ENCODE results near the gene GPC5.

Gene GPC5

DNA sequence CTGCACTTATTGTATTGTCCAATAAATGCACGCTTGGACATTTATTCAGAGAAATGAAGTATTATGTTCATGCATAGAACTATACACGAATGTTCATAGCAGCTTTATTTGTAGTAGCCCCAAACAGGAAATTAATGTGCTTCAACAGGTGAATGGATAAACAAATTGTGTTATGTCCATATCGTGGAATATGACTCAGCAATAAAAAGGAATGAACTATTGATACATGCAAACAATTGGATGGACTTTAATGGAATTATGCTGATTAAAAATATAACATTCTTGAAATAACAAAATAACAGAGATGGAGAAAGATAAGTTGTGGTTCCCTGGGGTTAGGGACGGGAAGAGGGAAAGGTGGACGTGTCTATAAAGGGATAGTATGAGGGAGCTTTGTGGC, 65.9 kb downstream of the GPC5 start:
- DNase-seq, result no peak

DNA sequence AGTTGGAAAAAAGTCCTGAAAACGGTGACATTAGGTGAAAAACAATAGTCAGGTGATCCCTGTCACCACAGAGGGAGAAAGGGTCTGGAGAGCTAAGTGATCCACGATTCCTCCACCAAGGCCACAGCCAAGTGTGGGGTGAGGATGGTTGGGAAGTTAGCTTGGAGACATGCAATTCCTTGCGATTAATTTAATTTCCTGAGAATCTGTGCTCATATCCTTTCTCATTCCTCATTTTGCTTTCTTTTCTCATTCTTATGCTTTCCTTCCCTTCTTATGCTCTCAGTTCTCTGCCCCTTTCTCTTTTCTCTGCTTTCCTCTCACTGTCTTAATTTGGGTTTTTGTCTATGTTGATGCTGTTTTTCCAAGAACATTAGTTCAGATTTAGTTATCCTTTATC, 68.8 kb downstream of the GPC5 start:
- DNase-seq, result no peak

GRCh38 chr13:91468301-91468700, 69.9 kb downstream of the GPC5 start:
- no peak for DNase-seq

DNA sequence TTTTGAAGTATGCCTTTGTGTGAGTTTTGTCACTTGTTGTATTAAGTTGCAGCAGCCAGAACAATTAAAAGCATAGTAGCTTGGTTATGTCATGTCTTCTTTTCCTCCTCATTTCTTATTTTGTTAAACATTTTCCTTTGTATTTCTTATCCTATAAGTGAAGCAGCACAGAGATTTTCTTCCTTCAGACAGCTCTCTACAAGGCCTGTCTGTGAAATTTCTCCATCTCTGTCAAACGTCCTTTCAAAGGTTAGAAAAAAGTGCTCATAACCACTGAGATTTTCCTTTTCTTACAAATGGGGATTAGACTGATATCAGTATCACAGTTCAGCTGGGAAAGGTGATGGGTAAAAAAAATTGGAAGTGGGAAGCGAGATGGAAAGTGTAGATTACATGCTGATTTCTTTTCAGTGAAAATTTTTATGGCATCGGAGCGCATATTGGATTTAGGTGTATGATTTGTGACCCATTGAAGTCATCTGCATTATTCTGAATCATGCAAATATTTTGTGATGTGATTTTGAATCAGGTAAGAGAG, 71.7 kb downstream of the GPC5 start:
- no peak for DNase-seq

DNA sequence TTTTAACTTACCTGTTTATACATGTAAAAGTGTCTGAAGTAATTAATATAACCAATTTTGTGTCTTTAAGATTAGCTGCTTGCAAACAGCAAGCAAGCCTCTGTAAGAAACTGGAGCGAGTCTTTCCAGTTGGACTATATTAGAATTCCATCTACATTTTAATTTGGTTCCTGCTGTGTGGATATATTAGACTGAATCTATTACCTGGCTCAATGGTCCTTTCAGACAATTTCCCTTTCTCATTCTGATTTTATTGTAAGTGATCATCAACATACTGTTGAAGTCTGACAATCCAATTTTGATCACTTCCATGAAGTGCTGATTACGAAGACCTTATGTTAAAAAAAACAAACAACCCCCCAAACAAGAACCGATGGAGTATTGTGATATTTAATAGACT, 72.3 kb downstream of the GPC5 start:
- DNase-seq, result no peak

DNA sequence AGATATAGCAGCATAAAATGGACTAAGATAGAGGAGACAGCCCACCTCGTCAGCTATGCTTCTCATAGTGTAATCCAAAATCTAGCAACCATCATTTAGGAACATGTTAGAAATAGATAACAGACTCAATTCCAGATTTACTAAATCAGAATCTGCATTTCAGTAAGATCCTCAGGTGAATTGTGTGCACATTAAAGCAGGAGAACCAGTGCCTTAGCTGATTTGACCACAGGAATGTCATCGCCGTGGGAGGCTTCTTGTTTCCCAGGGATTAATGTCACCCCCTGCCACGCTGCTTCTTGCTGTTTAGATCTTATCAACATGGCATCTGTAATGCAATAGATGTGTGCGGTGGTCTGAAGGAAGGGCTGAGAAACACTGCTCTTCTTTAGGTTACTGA, 84.0 kb downstream of the GPC5 start:
- no peak for DNase-seq

- DNase-seq, result no peak
Observed at GRCh38 chr13:91491980-91492379, 93.6 kb downstream of the GPC5 start.

DNA sequence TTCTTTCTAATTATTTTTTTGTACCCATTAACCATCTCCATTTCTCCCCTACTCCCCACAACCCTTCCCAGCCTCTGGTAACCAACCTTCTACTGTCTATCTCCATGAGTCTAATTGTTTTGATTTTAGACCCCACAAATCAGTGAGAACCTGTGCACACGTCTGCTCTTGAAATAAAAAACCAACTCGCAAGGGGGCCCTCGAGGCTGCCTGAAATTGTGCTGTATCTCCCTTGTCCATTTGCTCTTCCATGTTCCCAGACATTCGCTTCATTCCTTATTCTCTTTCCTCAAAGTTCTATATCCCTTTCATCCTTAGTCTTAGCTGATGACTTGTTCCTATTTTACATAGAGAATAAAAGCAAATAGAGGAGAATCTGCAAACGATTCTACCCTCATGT, 95.0 kb downstream of the GPC5 start:
- no peak for DNase-seq

DNA sequence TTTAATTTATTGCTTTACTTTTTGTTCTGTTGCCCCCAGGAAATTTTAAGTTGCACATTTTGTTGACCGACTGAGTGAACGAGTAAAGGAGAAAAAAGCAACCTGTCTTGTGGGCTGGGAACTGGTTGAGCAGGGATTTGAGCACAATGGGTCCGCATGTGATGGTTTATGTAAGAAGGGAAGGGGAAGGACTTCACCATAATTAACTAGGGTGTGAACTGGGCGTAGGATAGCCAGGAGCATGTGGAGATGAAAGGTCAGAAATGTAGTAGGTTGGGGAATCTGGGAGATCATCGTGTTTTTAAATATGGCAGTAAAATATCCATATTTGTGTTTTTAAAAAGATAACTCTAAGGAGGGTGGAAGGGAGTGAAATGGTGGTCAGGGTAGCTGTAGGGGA, 99.9 kb downstream of the GPC5 start:
- no peak for DNase-seq

DNA sequence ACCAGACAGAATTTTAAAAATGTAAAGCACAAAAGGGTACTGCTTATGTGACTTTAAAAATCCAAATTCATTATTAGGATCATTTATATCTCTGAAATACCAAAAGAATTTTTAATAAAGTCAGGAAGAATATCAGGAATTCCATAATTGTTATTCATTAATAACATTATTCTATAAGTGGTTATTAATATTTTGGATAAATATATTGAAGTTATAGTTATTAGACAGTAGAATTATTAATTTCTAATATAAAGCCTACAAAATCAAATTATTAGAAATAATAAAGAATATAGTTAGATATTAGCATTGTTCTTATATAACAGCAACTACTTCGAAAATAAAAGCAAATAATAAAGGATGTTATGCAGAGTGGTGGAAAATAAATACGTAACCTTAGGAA, 105.8 kb downstream of the GPC5 start:
- no peak for DNase-seq

- no peak for DNase-seq
Observed at GRCh38 chr13:91506759-91507158, 108.3 kb downstream of the GPC5 start.

GRCh38 chr13:91510058-91510457, 111.6 kb downstream of the GPC5 start:
- DNase-seq, result no peak

GRCh38 chr13:91513790-91514189, 115.4 kb downstream of the GPC5 start:
- no peak for DNase-seq

GRCh38 chr13:91516799-91517198, 118.4 kb downstream of the GPC5 start:
- no peak for DNase-seq

DNA sequence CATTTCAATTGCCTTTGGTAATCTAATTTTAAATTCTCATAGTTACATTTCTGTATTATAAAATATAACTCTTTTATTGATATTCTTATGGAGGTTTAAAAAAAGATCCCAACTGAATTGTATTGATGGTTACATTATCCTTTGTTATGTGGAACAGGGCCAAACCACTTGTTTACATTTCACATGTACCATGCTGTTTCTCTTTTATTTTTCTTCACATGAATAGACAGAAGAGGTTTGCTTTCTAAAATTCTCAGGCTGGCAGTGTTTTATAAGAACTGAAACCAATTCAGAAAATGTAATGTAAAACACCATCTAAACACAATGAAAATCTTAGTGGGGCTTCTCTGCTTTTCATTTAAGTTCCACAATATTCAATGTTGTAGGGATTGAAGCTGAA, 122.5 kb downstream of the GPC5 start:
- DNase-seq, result no peak

DNA sequence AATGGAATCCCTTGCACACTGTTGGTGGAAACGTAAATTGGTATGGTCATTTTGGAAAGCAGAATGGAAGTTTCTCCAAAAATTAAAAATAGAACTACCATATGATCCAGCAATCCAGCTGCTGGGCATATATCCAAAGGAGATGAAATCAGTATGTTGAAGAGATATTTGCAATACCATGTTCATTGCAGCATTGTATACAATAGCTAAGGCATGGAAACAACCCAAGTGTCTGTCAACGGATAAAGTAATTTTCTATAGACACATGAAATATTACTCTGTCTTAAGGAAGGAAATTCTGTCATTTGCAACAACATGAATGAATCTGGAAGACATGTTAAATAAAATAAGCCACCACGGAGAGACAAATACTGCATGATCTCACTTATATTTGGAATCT, 124.7 kb downstream of the GPC5 start:
- no peak for DNase-seq

GRCh38 chr13:91526543-91527033, 128.2 kb downstream of the GPC5 start:
- DNase-seq, result no peak

DNA sequence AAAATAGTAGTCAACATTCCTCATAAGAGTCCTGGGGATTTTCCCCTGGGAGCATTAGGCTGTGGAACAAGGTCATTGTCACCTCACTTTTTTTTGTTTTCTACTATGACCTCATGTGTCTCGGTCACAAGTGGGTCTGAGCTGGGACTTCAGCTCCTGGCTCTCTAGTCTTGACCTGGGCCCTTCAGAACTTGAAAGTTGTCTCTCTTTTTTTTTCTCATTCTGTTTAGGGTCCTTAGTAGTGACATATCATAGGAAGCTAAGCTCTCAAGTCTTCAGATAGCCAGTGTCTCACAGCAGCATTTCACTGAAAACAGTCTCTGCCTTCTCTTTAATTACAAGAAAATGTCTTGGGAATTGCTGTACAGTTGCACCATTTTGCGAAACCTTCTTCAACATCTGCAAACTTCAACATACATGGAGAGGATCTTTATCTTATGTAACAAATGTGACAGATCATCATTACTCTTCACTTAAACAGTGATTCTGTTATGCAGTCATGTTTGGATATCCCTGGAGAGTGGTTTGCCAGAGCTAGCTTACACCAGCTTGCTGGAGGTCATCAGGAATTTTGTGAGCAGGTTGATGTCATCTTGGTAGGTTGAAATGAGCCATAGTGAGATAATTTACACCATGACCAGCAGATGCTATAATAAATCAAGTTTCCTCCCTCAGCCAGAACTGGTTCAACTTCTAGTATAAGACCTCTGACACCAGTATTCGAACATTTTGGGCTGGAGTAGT, 131.5 kb downstream of the GPC5 start:
- DNase-seq, result no peak

- no peak for DNase-seq
Observed at GRCh38 chr13:91531646-91532045, 133.2 kb downstream of the GPC5 start.

DNA sequence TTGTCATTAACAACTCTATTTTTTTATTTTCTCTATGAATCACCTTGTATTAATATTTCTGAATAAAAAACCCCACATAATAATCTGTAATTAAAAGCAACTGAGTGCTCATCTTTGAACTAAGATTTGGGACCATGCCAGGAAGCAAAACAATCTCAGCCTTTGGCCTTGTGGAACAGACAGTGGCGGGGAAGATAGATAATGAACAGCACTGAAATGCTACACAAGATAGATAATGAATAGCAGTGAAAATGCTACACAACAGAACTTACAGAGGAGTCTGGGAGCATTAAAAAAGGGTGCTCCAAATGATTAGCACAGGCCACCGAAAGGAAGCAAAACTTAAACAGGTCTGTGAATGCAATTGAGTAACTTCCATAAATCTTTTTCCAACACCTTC, 134.9 kb downstream of the GPC5 start:
- DNase-seq, result no peak

GRCh38 chr13:91534996-91535395, 136.6 kb downstream of the GPC5 start:
- no peak for DNase-seq

GRCh38 chr13:91537376-91537775, 139.0 kb downstream of the GPC5 start:
- DNase-seq, result no peak

- DNase-seq, result no peak
Observed at GRCh38 chr13:91539286-91540157, 141.1 kb downstream of the GPC5 start.

DNA sequence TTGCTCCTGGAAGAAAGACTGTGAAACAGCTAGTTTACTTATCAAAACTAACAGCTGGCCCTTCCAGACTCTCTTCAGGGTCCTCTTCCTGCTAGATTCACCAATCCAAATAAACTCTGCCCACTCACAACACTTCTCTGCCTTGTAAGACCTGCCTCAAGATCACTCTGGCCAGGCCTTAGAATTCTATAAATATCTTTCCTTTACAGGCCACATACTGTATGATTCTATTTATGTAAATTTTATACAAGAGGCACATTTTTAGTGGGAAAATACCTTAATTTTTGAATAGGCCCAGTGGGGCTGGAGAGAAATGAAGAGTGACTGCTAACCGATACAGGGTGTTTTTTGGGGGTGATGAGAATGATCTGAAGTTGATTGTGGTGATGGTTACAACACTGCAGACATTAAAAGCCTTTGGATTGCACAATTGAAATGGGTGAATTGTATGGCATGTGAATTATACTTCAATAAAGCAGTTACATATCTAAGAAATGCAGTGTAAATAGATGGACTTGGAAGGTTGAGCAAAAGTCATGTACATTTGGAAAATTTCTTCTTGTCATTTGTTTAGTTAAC, 141.8 kb downstream of the GPC5 start:
- no peak for DNase-seq
